GM12801 (cell line): ENCODE measurements around the gene ZMIZ1.

Source experiments
- TF ChIP-seq, protein P1 (sequence below): IDR thresholded peaks from one replicate; pipeline ENCODE4 v1.5.1; 2011; ENCODE audit warnings: control low read depth; ENCODE audit not compliant: insufficient read length; ENCODE audit errors: extremely low read depth

Gene ZMIZ1

DNA sequence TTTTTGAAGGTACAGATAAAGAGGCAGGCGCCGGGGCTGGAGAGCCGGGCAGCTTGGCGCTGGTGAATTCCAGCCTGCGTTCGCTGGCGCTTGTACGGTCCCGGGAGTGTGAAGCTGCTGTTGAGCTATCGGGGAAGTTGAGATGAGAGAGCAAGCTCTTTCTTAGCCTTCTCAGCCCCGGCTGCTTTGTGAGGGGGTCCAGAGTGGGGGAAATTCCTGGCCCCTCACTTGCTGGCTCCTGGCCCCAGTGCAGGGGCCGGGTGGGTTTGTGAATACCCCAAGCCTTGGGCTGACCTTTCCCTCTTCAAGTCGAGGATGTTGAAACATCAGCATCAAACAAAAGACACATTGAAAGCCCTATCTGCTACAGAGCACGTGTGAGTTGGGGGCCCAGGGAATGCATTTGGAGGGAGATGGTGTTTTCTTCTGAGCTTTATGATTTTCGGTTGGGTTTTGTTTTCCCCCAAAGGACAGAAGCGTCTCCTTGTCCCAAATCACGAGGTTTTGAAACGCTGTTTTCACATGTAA lies 2.7 kb downstream of the ZMIZ1 start:
- TF ChIP-seq, protein P1, sequence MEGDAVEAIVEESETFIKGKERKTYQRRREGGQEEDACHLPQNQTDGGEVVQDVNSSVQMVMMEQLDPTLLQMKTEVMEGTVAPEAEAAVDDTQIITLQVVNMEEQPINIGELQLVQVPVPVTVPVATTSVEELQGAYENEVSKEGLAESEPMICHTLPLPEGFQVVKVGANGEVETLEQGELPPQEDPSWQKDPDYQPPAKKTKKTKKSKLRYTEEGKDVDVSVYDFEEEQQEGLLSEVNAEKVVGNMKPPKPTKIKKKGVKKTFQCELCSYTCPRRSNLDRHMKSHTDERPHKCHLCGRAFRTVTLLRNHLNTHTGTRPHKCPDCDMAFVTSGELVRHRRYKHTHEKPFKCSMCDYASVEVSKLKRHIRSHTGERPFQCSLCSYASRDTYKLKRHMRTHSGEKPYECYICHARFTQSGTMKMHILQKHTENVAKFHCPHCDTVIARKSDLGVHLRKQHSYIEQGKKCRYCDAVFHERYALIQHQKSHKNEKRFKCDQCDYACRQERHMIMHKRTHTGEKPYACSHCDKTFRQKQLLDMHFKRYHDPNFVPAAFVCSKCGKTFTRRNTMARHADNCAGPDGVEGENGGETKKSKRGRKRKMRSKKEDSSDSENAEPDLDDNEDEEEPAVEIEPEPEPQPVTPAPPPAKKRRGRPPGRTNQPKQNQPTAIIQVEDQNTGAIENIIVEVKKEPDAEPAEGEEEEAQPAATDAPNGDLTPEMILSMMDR: no peak

- TF ChIP-seq, protein P1: no peak
Observed at GRCh38 chr10:79072041-79072441, 3.3 kb downstream of the ZMIZ1 start.

GRCh38 chr10:79072994-79073645 lies 4.4 kb downstream of the ZMIZ1 start:
- TF ChIP-seq, protein P1: no peak

- TF ChIP-seq, protein P1: no peak
Observed at GRCh38 chr10:79073784-79074432, 5.1 kb downstream of the ZMIZ1 start.

DNA sequence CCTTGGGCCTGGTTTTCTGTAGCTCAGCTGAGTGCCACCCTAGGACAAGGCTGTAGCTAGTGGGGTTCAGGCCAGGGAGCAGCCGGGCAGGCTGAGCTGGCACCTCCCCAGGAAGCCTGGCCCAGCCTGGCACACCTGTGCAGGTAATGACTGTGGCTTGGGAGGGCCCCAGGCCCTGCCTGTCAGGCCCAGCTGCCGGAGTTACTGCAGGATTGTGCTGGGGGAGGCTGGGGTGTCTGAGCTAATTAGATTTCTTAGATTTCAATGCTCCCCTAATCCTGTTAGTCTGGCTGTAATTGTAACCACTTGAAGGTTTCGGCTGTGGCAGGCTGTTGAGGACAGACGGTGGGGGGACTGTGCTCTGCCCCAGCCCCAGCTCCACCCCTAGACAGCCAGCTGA lies 6.0 kb downstream of the ZMIZ1 start:
- TF ChIP-seq, protein P1: no peak

DNA sequence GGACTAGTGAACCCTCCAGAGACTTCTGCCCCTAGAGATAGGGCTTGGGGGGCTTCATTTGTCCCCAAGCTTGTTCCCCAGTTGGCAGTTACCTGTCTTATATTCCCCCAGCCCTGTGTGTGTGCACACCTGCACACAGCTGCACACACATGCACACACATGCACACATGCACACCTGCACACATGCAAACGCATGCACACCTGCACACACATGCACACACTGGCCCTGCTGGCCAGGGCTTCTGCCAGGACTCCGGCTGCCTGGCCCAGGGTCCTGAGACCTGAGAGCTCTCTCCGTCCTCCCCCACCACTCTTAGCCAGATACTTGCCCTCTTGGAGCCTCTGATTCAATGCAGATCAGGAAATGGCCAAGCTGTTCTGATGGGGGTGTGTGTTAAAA lies 6.7 kb downstream of the ZMIZ1 start:
- TF ChIP-seq, protein P1: no peak

- TF ChIP-seq, protein P1: no peak
Observed at GRCh38 chr10:79077488-79078173, 8.9 kb downstream of the ZMIZ1 start.
